ENCODE data around the gene UGP2.
"Not testable (repeated sequence)": the region's sequence is repeated elsewhere in the genome, so short reads cannot be mapped to it uniquely, and the experiment has no call there.

DNA sequence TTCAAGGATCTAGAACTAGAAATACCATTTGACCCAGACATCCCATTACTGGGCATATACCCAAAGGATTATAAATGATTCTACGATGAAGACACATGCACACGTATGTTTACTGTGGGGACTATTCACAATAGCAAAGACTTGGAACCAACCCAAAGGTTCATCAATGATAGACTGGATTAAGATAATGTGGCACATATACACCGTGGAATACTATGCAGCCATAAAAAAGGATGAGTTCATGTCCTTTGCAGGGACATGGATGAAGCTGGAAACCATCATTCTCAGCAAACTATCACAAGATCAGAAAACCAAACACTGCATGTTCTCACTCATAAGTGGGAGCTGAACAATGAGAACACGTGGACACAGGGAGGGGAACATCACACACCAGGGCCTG, 90.4 kb downstream of the UGP2 start:
- TF ChIP-seq CREB1 (IDR thresholded peaks at IDR 0.05); BCL11A (IDR thresholded peaks at IDR 0.05; ENCODE audit: low read depth in 2 of 2, low read length in 2 of 2); POLR2A (IDR thresholded peaks at IDR 0.05; ENCODE audit: control extremely low read depth in 1 of 2, low read depth in 2 of 2, low read length in 2 of 2); SIX5 (IDR thresholded peaks at IDR 0.05; ENCODE audit: low read depth, low read length); RBBP5 (IDR thresholded peaks at IDR 0.05; ENCODE audit: borderline replicate concordance, low read depth, low read length); EZH2 (IDR thresholded peaks at IDR 0.05; ENCODE audit: low read depth, low read length, severe bottlenecking); TAF1 (IDR thresholded peaks at IDR 0.05; ENCODE audit: low read depth, low read length); GABPA (IDR thresholded peaks at IDR 0.05; ENCODE audit: borderline replicate concordance, insufficient read depth, low read length); GTF2F1 (IDR thresholded peaks at IDR 0.05; ENCODE audit: borderline replicate concordance, low read depth, low read length): not testable (repeated sequence)
- TF ChIP-seq, protein P1, sequence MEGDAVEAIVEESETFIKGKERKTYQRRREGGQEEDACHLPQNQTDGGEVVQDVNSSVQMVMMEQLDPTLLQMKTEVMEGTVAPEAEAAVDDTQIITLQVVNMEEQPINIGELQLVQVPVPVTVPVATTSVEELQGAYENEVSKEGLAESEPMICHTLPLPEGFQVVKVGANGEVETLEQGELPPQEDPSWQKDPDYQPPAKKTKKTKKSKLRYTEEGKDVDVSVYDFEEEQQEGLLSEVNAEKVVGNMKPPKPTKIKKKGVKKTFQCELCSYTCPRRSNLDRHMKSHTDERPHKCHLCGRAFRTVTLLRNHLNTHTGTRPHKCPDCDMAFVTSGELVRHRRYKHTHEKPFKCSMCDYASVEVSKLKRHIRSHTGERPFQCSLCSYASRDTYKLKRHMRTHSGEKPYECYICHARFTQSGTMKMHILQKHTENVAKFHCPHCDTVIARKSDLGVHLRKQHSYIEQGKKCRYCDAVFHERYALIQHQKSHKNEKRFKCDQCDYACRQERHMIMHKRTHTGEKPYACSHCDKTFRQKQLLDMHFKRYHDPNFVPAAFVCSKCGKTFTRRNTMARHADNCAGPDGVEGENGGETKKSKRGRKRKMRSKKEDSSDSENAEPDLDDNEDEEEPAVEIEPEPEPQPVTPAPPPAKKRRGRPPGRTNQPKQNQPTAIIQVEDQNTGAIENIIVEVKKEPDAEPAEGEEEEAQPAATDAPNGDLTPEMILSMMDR (IDR thresholded peaks at IDR 0.05; ENCODE audit: control extremely low read depth in 1 of 3, insufficient read depth in 1 of 3, low read depth in 1 of 3, low read length in 3 of 3) = not testable (repeated sequence)

Data from H1 (cell line).